Measurements from ENCODE around the gene OTUB2. TPM values are rescaled to one million over a fixed set of nuclear protein-coding genes. Genes with fewer than 3 reads are reported as not detected.

OTUB2 gene
- total RNA-seq, 1 experiment from 2014 or later, result 3.4 TPM

GRCh38 chr14:94052662-94053061 is 26.5 kb downstream of the OTUB2 start:
- no peak for ATAC-seq
- Histone ChIP-seq H3K36me3 (ENCODE audit: control insufficient read depth, insufficient read depth, low read length) (peaks cover 5% of the 10 kb centered on the region; the same call in 1 of the 2 replicates), H3K4me1 (ENCODE audit: control insufficient read depth, insufficient read depth, low read length) (no peaks in the 10 kb centered on the region), H3K9me3 (ENCODE audit: control insufficient read depth, insufficient read depth, low read depth, low read length) (no peaks in the 10 kb centered on the region), H3K4me3 (ENCODE audit: low read depth in 2 of 2, low read length in 2 of 2) (no peak overlapping the region), H3K27ac (ENCODE audit: low read length) (no peak overlapping the region), H3K27me3 (ENCODE audit: control insufficient read depth, insufficient read depth, low read length) (no peaks in the 10 kb centered on the region)
- TF ChIP-seq REST (IDR thresholded peaks at IDR 0.05; ENCODE audit: insufficient read depth in 1 of 2, low read depth in 2 of 2, low read length in 1 of 2) (no peak), TCF7L2 (IDR thresholded peaks at IDR 0.05; ENCODE audit: low read depth, low read length) (no peak), POLR2AphosphoS5 (IDR thresholded peaks at IDR 0.05; ENCODE audit: low read depth, low read length) (no peak), SIN3A (IDR thresholded peaks at IDR 0.05; ENCODE audit: borderline replicate concordance, insufficient read depth, low read depth, low read length) (no peak)
- ChIA-PET CTCF (no interaction called here), POLR2A (no interaction called here)
- intact Hi-C loops (cut with micrococcal nuclease; ENCODE audit: unreplicated experiment) (loop anchor here (5.0 kb wide), 1 partner anchor 85 kb away; no protein-coding TSS in a partner anchor), in situ Hi-C loops (cut with HindIII; ENCODE audit: low pct_unique_long_range_greater_than_20kb, low sequenced_read_pairs) (no loop called here)
- DNase-seq (ENCODE audit: low read depth, low spot score), result no peak
- BruUV-seq (replicated peaks), result no TSS peak

GRCh38 chr14:94054401-94054800 is 28.3 kb downstream of the OTUB2 start:
- in situ Hi-C loops (cut with HindIII; ENCODE audit: low pct_unique_long_range_greater_than_20kb, low sequenced_read_pairs), result no loop called here

More at GRCh38 chr14:94054401-94054800, 28.3 kb downstream of the OTUB2 start:
- Histone ChIP-seq H3K4me3 (ENCODE audit: low read depth in 2 of 2, low read length in 2 of 2) (no peak overlapping the region), H3K4me1 (ENCODE audit: control insufficient read depth, insufficient read depth, low read length) (no peaks in the 10 kb centered on the region), H3K36me3 (ENCODE audit: control insufficient read depth, insufficient read depth, low read length) (peaks cover 5% of the 10 kb centered on the region; the same call in 1 of the 2 replicates), H3K9me3 (ENCODE audit: control insufficient read depth, insufficient read depth, low read depth, low read length) (no peaks in the 10 kb centered on the region), H3K27me3 (ENCODE audit: control insufficient read depth, insufficient read depth, low read length) (no peaks in the 10 kb centered on the region), H3K27ac (ENCODE audit: low read length) (no peak overlapping the region)
- no peak for DNase-seq (ENCODE audit: low read depth, low spot score)
- intact Hi-C loops (cut with micrococcal nuclease; ENCODE audit: unreplicated experiment), result loop anchor here (5.0 kb wide), 1 partner anchor 83 kb away; no protein-coding TSS in a partner anchor
- TF ChIP-seq CTCF (IDR thresholded peaks at IDR 0.05) (no peak), REST (IDR thresholded peaks at IDR 0.05; ENCODE audit: insufficient read depth in 1 of 2, low read depth in 2 of 2, low read length in 1 of 2) (no peak), SIN3A (IDR thresholded peaks at IDR 0.05; ENCODE audit: borderline replicate concordance, insufficient read depth, low read depth, low read length) (no peak), TCF7L2 (IDR thresholded peaks at IDR 0.05; ENCODE audit: low read depth, low read length) (no peak), POLR2AphosphoS5 (IDR thresholded peaks at IDR 0.05; ENCODE audit: low read depth, low read length) (no peak)
- ATAC-seq, result no peak
- POLR2A ChIA-PET, result no interaction called here
- CTCF ChIA-PET, result no interaction called here
- no TSS peak for BruUV-seq (replicated peaks)
